GM19035 (cell line): ENCODE measurements around the gene ATP5F1E.

Experiments
- ATAC-seq: cut with Tn5 transposase; IDR thresholded peaks from one replicate; pipeline ENCODE4 v1.9.1; 2021; ENCODE audit not compliant: unreplicated experiment

The ATP5F1E gene

DNA sequence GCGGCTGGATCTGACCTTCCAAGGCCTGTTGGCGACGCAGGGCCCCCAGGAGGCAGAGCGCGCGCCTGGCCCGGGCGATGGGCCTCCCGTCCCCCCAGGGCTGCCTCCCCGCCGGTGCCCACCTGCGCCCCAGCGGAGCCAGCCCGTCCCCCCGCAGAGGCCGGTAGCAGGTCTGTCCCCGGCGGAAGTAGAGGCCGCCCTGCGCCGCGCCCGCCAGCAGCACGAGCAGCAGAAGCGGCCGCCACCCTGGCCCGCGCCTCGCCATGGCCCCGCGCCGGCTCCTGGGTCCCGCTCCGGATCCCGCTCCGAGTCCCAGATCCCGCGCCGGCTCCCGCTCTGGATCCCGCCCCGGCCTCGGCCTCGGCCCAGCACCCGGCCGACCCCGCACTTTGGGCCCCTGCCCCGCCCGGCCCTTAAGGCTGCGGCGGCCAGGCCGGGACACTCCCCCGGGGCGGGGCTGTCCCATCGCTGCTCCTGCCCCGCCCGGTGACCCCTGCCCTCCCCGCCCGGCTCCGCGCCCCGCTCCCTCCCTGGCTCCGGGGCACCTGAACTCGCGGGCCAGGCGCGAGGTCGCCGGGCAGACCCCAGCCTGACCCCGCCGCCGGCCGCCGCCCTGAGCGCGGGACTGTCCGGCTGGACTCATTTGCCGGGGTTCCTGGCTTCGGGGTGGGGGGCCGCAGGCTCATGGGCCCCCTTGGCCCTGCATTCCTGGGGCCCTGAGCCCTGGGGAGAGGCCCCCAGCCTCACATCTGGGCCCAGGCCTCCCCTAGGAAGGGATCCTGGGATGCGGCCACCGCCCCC is 25.1 kb downstream of the ATP5F1E start, which contains the start of gene CTSZ:
Gene CTSZ, minus strand, starts transcription at position 391 of the 801 bp plus-strand sequence. Its CDS starts 126 bp downstream, at position 265.
- peak; percentile 33 for ATAC-seq

DNA sequence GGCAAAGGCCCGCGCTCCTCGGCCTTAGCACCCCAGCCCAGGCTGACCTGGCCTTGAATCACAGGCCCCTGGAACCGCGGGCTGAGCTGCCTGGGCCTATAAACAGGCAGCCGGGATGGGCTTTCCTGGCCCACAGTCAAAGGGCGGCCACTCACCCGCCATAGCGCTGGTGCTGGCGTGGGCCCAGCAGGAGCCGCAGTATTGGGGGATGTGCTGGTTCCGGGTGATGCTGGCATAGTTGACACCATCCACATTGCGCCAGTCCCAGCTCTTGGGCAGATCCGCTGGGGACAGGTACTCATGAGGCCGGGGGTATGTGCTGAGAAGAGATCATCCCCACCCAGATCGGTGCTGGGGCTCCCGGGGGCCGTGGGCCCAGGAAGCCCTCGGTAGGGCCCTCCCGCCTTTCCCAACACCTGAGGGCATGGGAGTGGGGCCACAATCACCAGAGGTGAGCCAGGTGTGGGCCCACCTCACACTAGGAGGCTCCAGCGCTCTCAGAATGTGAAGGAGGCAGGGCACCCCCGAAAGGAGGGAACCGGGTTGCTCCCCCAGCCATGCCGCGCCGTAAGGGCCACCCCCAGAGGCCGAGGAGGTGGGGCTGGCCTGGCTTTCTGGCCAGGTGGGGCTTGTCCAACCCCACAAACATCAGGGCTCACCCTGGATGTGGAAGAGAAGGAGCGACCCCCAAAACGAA is 25.8 kb downstream of the ATP5F1E start:
- no peak for ATAC-seq

DNA sequence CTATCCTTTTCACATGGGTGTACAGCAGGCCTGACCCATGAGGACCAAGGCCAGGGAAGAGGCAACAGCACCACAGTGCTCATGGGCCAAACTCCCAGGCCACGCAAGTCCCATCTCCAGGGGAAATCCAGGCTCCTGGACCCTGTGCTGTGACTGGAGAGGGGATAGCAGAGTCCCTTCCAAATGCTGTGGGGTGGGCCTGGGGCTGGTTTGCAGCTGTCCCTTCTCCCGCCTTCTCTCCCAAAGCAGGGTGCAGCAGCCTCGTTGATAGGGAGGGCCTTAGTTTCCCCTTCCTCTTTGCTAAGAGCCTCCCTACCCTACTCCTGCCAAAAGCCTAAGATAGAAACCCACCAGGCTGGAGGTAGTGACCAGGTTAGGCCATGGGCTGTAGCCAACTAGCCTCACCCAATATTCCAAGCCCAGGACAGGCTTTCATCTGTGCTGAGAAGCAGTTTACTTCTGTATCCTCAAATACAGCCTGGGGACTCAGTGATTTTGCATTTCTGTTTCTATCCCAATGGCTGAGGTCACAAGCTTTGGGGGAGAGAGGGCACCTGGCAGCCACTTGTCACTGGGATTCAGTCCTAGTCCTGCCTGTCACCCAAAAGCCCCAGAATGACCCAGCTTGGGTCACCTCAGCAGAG is 26.5 kb downstream of the ATP5F1E start:
- no peak for ATAC-seq

DNA sequence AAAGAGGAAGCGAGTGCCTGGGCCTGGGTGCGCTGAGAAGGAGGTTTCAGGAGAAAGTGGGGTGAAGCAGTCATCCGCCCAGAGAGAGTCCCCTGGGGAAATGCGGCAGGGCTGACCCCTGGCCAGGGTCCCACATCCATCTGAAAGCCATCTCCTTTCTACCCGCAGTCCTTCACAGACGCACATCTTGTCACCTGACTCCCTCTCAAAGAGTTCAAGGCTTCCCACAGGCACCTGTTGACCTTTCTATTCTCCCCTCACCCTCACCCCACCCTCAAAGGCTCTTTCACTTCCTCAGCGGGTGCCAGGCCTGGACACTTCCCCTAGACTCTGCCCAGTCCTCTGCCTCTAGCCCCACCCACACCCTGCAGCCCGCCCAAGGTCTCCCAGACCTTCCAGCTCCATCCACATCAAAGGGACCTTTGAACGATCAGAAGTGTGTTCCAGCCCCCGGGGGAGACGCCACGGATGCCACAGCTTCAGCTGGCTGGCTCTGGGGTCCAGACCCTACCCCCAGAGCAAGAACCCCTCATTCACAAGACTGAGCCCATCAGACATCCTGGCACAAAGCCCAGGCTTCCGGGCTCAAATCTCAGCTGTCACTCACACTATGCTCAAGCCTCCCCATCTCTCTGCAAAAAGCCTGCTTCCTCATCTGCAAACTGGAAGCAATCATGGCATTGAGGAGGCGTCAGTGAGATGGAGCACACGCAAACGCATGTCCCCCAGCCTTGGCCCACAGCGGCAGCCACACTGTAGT is 27.2 kb downstream of the ATP5F1E start:
- ATAC-seq: peak; percentile 50

DNA sequence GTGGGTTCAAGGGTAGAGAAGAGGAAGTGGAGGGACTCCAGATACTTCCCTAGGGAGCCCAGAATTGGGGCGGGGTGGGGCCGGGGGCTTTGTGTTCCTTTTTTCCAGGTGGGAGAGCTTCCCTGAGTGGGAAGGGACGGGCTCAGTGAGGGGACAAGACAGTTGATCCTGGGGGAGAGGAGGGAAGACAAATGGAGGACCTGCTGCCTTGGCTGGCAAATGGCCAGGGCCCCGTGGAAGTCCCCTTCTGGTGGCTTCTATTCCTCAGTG is 27.7 kb downstream of the ATP5F1E start:
- no peak for ATAC-seq

GRCh38 chr20:59003836-59004492 is 28.2 kb downstream of the ATP5F1E start:
- no peak for ATAC-seq

DNA sequence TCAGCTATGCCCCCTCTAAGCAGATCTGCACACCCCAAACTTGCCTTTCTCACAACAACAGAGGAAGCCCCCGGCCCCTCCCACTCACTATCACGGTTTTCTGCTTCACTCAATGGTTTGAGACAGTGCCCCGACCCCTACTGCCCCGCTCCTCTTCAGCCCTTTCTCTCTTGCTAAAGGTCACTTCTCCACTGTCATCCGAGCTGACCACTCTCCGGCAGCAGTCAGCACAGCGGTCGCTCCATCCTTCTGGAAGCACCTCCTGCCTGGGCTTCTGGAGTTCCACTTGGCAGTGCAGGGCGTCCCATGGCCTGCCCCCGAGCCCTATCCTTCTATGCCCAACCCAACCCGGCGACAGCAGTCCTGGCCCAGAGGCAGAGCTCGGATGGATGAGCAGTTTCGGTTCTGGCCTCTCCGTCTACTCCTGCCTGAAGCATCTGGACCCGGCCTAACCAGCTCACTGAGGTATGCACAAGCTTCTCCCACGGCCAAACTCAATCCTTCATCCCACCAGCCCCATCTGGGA is 29.2 kb downstream of the ATP5F1E start:
- no peak for ATAC-seq

DNA sequence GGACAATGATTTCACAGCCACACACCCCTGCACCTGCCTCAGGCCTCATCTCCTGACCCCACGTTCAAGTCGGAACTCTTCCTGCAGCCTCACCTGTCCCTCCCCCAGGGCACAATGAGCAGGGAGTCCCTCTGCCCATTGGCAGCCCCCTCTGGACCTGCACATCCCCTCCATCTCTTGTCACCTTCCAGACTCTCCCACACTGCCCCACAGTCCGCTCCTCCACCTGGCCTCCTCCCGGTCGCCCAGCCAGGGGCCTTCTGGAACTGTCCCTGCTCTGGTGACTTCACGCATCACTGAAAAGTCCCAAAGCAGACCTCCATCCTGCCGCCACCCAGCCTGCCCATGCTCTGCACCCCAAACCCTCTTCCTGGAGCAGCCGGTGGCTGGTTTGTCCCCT is 29.7 kb downstream of the ATP5F1E start:
- ATAC-seq: no peak

GRCh38 chr20:59001449-59002171 is 30.5 kb downstream of the ATP5F1E start:
- no peak for ATAC-seq

DNA sequence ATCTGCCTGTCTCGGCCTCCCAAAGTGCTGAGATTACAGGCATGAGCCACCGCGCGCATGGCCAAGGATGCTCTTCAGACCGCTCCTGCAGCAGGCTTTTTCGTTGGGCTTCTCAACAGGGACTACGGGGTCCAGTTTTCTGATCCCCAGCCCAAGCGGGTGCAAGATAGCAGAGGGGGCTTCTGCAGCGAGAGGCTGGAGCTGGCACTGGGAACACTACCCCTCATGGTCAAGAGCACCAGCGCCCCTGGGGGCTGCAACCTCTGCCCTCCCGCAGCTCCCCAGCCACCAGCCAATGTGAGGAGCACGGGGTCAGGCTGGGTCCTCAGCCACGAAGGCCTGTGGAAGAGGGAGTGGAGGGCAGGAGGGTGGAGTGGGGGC is 31.1 kb downstream of the ATP5F1E start:
- ATAC-seq: no peak

DNA sequence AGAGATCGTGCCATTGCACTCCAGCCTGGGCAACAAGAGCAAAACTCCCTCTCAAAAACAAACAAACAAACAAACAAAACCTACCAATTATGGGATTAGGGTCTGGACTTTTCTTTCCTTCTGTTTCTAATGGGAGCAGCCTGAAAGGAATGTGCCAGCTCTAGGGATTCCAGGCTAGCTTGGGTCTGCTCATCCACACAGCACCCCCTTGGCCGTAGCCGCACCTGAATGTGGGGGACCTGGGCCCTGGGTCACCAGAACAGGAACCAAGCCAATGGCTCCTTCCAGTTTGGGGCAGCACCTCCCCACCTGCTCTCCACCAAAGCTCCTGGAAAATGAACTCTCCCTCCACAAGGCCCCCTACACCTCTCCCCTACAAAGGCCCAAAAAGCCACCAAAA is 31.8 kb downstream of the ATP5F1E start:
- ATAC-seq: no peak

- no peak for ATAC-seq
These were observed 33.5 kb downstream of the ATP5F1E start for GRCh38 chr20:58998656-58999055.

DNA sequence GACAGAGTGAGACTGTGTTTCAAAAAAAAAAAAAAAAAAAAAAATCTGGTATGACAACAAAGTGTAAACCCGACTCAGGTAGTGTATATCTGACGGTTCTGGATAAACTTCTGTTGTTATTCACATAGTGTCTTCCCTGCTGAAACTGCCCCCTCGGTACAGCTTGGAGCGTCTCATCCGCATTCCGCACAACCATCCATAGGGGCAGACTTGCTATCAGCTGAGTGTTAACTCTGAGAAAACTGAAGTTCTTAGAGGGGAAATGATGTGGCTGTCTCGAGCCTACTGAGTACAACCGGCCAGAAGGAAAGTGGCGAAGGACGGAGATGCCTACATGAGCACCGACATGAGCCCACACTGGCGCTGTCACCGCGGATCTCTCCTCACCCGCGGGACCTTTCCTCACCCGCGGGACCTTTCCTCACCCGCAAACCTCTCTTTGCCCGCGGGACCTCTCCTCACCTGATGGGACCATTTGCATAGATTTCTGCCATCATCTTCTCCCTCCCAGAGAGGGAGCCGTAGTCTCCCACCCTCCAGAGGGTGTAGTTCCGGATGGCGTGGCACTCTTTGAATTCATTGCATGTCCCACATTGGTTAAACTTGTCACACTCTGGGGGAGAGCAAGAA is 34.9 kb downstream of the ATP5F1E start:
- no peak for ATAC-seq

DNA sequence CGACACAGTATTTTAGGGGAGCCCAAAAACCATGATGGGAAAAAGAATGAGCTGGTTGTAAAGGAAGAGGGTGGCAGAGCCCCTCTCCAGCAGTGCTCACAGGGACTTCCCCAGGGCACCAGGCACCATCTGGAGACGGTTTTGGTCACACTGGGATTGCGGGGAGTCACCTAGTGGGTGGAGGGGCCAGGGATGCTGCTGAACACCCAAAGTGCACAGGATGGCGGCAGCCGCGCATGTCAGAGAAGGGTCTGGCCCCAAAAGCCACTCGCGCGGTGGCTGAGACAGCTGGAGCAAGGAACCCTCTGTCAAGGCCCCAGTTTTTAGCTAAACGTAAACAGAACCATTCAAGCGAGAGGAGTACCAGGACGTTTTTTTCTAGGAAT is 35.9 kb downstream of the ATP5F1E start:
- no peak for ATAC-seq

DNA sequence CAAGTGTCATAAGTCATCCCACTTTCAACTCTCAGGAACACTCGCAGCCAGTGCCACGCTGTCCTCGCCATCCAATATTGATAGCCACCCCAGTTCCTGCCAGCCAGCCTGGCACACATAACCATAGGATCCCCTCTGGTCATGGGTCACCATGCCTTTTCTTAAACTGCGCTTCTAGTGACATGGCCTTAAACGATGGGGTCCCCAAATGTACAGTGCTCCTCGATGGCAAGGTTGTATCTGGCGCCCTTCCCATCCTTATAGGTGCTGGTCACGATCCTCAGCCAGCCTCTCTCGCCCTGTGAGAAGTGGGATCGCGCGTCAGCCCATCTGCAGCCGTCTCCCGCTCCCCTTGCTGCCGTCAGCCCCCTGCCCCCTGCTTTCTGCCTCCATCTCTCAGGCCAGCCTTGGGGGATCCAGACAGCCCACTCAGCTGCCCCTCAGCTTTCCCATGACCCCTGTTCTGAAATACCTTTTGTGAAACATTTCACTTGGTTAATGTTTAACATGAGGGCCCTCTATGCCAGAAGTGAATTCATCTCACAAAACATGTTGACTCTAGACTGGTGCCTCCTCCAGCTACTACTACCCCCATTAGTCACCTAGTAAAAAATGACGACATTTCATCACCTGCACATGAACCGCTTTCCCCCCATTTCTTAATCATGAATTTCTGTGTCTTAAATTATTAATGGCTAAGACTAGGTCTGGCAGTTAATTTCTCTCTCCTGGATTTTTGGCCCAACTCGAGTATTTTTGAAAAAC is 36.5 kb downstream of the ATP5F1E start:
- ATAC-seq: no peak

GRCh38 chr20:58994390-58995159 is 37.6 kb downstream of the ATP5F1E start:
- no peak for ATAC-seq

DNA sequence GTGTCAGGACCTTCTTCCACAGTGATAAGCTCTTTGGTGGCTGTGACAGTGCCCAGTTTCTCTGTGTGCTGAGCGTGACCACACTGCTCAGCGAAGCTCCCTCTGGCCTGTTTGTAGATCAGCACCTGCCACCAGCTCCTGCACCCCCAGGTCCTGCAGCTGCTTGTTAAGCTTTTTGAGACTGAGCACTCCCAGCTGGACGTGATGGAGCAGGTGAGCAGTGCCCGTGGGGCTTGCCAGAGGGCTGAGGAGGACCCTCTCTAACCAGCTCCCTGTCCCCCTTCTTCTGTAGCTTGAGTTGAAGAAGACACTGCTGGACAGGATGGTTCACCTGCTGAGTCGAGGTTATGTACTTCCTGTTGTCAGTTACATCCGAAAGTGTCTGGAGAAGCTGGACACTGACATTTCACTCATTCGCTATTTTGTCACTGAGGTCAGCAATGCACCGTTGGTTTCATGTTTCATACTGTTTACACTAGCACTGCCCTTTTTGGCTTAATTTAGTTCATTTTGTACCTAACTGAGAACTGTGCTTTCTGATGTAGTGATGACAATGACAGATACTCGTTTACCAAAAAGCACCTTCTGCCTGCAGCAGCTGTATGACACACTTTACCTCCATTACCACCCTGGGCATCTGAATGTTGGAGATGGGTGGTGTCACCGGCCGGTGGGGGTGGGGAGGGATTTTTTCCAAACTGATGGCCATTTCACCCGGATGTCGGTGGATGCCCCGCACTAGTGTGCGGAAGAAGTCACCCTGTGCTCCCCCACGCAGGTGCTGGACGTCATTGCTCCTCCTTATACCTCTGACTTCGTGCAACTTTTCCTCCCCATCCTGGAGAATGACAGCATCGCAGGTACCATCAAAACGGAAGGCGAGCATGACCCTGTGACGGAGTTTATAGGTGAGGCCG is 38.5 kb downstream of the ATP5F1E start:
- ATAC-seq: no peak
